Tibial artery (tissue), 4 donors: ENCODE results near the gene MARK4.
"Not testable (repeated sequence)": the region's sequence is repeated elsewhere in the genome, so short reads cannot be mapped to it uniquely, and the experiment has no call there.

ENCODE experiments used
- DNase-seq, 2 donors: peaks; one replicate each; pipeline ENCODE4 v3.0.0-alpha.2; 2019
- H3K27ac ChIP-seq, 2 donors: fragments of 200-600 bp; sonication (generic) in 1 of 2; 1 replicate in 1 of 2; 2 replicates in 1 of 2; pipeline ENCODE4 v1.5.1; 2018 to 2019; ENCODE audit warnings: mild to moderate bottlenecking in 1 of 2
- H3K27me3 ChIP-seq, 2 donors: fragments of 200-600 bp; sonication (generic) in 1 of 2; one replicate each; pipeline versions ENCODE4 v1.5.1 to v1.6.0; 2016 to 2019
- H3K36me3 ChIP-seq, 3 donors: fragments of 200-600 bp; sonication (generic) in 2 of 3; one replicate each; pipeline ENCODE4 v1.5.1; 2016 to 2019; ENCODE audit warnings: mild to moderate bottlenecking in 2 of 3
- H3K4me1 ChIP-seq, 4 donors: fragments of 200-600 bp; sonication (generic) in 2 of 4; 1 replicate in 3 of 4; 2 replicates in 1 of 4; pipeline ENCODE4 v1.5.1; 2016 to 2019
- H3K4me3 ChIP-seq, 2 donors: fragments of 200-600 bp; sonication (generic) in 1 of 2; 1 replicate in 1 of 2; 2 replicates in 1 of 2; pipeline ENCODE4 v1.5.1; 2018 to 2019; ENCODE audit warnings: mild to moderate bottlenecking in 2 of 2
- H3K9me3 ChIP-seq, 3 donors: fragments of 200-600 bp; sonication (generic) in 1 of 3; one replicate each; pipeline ENCODE4 v1.5.1; 2016 to 2019
- intact Hi-C: fragments of 100-400 bp; cut with DNase I; formaldehyde crosslinking; loops from one replicate; pipeline ENCODE4 v1.15.0; 2023; ENCODE audit warnings: low total_unique reads
- TF ChIP-seq, protein P1 (sequence below), 2 experiments: fragments of 200-600 bp in 1 of 2; fragments of 450-650 bp in 1 of 2; IDR thresholded peaks; one replicate each; pipeline ENCODE4 v1.5.1; 2017 to 2019; ENCODE audit warnings: antibody characterized with exemption in 2 of 2, mild to moderate bottlenecking in 1 of 2, moderate library complexity in 1 of 2

The MARK4 gene

DNA sequence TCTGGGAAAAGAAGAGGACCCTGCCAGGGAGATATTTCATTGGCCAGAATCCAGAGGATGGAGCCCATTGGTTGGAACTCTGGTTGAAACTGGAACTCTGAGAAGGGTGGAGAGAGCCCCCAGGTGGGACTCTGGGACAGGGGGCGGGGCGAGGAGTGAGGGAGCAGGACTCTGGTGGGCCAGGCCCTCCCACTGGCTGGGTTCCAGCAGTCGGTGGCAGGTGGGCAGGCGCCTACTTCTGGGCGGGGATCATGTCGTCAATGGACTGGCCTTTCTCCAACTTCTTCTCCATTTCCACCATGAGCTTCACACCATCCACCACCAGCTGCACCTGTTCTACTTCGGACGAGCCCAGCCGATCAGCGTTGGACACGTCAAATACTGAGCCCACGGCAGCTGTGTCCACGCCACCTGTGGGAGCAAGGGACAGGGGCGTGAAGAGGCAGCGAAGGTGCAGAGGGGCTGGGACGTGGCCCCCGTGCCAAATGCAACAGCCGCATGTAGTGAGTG is 55.5 kb downstream of the MARK4 start:
- Histone ChIP-seq H3K27me3 (peaks cover 0 to 8% of the 10 kb centered on the region in 2 donors), H3K9me3 (peaks cover 0 to 4% (median 0%) of the 10 kb centered on the region in 3 donors), H3K27ac (no peak overlapping the region), H3K4me3 (no peak overlapping the region), H3K36me3 (peaks cover 3 to 15% (median 13%) of the 10 kb centered on the region in 3 donors), H3K4me1 (no peaks in the 10 kb centered on the region)
- TF ChIP-seq, protein P1, sequence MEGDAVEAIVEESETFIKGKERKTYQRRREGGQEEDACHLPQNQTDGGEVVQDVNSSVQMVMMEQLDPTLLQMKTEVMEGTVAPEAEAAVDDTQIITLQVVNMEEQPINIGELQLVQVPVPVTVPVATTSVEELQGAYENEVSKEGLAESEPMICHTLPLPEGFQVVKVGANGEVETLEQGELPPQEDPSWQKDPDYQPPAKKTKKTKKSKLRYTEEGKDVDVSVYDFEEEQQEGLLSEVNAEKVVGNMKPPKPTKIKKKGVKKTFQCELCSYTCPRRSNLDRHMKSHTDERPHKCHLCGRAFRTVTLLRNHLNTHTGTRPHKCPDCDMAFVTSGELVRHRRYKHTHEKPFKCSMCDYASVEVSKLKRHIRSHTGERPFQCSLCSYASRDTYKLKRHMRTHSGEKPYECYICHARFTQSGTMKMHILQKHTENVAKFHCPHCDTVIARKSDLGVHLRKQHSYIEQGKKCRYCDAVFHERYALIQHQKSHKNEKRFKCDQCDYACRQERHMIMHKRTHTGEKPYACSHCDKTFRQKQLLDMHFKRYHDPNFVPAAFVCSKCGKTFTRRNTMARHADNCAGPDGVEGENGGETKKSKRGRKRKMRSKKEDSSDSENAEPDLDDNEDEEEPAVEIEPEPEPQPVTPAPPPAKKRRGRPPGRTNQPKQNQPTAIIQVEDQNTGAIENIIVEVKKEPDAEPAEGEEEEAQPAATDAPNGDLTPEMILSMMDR (IDR thresholded peaks at IDR 0.05), result no peak
- no peak for DNase-seq
- intact Hi-C loops, result no loop called here

DNA sequence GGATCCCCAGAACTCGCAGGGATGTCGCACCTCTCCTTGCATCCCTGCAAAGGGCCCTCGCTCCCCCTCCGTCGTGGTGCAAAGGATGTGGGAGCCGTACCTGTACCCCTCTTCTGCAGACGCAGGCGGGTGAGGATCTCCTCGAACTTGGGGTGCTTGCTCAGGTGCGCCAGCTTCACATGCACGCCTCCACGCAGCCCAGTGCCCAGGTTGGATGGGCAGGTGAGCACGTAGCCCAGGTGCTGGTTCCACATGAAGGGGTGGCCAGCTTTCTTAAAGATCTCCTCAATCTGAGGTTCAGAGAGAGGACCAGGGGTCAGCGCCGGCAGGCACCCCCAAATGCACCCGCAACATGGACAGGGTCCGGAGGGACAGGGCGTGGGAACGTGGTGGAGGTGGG is 56.3 kb downstream of the MARK4 start:
- intact Hi-C loops, result no loop called here
- no peak overlapping the region for H3K4me3 ChIP-seq
- H3K27me3 ChIP-seq, result peaks cover 0 to 14% of the 10 kb centered on the region in 2 donors
- H3K27ac ChIP-seq, result no peak overlapping the region
- H3K4me1 ChIP-seq, result no peaks in the 10 kb centered on the region
- H3K9me3 ChIP-seq, result peaks cover 0 to 4% (median 0%) of the 10 kb centered on the region in 3 donors
- TF ChIP-seq, protein P1 (IDR thresholded peaks at IDR 0.05), result no peak
- no peak for DNase-seq
- H3K36me3 ChIP-seq, result peaks cover 3 to 7% (median 7%) of the 10 kb centered on the region in 3 donors

DNA sequence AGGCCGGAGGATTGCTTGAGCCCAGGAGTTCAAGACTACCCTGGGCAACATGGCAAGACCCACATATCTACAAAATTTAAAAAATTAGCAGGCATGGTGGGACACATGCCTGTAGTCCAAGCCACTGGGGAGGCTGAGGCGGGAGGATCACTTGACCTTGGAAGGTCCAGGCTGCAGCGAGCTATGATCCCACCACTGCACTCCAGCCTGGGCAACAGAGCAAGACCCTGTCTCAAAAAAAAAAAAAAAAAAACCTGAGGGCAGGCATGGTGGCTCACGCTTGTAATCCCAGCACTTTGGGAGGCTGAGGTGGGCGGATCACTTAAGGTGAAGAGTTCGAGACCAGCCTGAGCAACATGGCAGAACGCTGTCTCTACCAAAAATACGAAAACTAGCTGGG is 58.3 kb downstream of the MARK4 start:
- intact Hi-C loops, H3K4me3 ChIP-seq, H3K4me1 ChIP-seq, H3K36me3 ChIP-seq, DNase-seq, H3K9me3 ChIP-seq, H3K27ac ChIP-seq: not testable (repeated sequence)
- H3K27me3 ChIP-seq, result peaks cover 0 to 19% of the 10 kb centered on the region in 2 donors

DNA sequence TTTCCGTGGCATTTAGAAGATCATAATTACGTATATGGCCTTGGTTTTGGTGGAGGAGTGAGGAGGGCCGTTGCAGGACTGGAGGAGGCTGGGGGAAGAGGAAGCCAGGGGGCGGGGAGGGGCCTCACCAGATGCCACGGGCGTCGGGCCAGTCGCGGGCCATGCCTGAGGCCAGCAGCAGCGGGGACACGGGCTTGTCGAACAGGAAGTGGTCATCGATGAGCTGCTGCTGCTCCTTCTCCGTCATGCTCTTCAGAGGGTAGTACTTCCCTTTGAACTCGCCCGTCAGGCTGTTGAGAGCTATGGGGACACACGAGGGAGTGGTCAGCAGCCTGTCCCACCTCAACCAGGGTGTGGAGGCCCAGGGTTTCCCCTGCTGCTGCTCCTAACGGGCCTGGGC is 60.5 kb downstream of the MARK4 start:
- no peaks in the 10 kb centered on the region for H3K4me1 ChIP-seq
- TF ChIP-seq, protein P1 (IDR thresholded peaks at IDR 0.05), result no peak

DNA sequence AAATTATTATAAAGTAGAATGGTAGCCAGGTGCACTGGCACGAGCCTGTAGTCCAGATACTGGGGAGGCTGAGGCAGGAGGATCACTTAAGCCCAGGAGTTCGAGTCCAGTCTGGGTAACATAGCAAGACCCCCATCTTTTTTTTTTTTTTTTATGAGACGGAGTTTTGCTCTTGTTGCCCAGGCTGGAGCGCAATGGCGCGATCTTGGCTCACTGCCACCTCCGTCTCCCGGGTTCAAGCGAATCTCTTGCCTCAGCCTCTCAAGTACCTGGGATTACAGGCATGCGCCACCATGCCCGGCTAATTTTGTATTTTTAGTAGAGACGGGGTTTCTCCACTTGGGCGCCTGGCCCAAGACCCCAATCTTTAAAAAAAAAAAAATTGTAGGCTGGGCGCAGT is 61.2 kb downstream of the MARK4 start:
- intact Hi-C loops, H3K4me1 ChIP-seq, H3K27ac ChIP-seq, DNase-seq, H3K9me3 ChIP-seq, H3K36me3 ChIP-seq, H3K4me3 ChIP-seq: not testable (repeated sequence)
- peaks cover 0 to 31% of the 10 kb centered on the region in 2 donors for H3K27me3 ChIP-seq

More for the DNA sequence above, 60.5 kb downstream of the MARK4 start:
- no peaks in the 10 kb centered on the region for H3K9me3 ChIP-seq
- DNase-seq, result no peak
- intact Hi-C loops, result no loop called here
- no peak overlapping the region for H3K27ac ChIP-seq
- H3K36me3 ChIP-seq, result no peaks in the 10 kb centered on the region
- no peak overlapping the region for H3K4me3 ChIP-seq
- H3K27me3 ChIP-seq, result peaks cover 0 to 31% of the 10 kb centered on the region in 2 donors

DNA sequence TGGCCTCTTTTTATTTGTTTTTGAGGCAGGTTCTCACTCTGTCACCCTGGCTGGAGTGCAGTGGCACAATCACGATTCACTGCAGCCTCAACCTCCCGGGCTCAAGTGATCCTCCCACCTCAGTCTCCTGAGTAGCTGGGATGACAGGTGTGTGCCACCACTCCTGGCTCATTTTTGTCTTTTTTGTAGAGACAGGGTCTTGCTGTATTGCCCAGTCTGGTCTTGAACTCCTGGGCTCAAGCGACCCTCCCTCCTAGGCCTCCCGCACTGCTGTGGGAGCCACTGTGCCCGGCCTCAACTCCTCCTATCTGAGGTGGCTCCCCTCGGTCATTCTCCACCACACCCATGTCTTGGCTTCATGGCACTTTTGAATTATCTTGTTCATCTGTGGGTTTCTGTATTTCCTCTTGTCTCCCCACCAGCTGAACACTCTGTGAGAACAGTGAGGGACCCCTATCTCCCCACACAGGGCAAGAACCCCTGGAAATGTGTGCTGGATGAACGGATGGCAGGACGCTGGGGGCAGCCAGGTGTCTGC is 63.7 kb downstream of the MARK4 start:
- Histone ChIP-seq H3K36me3 (no peaks in the 10 kb centered on the region), H3K4me1 (no peaks in the 10 kb centered on the region), H3K27me3 (peaks cover 0 to 45% of the 10 kb centered on the region in 2 donors), H3K9me3 (no peaks in the 10 kb centered on the region), H3K27ac (no peak overlapping the region), H3K4me3 (no peak overlapping the region)
- intact Hi-C loops, result no loop called here
- no peak for DNase-seq
- TF ChIP-seq, protein P1 (IDR thresholded peaks at IDR 0.05), result no peak

DNA sequence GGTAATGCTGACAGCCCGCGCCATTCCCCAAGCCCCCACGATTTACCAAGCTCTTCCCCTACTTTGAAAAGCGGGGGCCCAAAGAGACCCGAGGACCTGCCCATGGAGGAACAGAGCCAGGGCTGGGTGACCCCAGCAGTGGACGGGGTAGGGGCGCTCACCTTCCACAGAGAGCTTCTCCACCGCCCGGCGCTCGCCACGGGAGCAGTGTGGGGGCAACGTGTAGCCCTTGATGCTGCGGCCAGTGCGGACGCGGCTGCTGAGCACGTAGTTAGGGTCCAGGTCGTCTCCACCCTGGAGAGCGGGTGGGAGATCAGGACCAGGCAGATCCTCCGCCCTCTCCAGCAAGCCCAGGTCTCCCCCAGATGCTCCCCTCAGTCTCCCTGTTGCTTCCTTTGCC is 64.2 kb downstream of the MARK4 start:
- no peaks in the 10 kb centered on the region for H3K4me1 ChIP-seq
- no peak overlapping the region for H3K27ac ChIP-seq
- no peaks in the 10 kb centered on the region for H3K36me3 ChIP-seq
- no peak for DNase-seq
- H3K4me3 ChIP-seq, result no peak overlapping the region
- intact Hi-C loops, result no loop called here
- TF ChIP-seq, protein P1 (IDR thresholded peaks at IDR 0.05), result no peak
- H3K9me3 ChIP-seq, result no peaks in the 10 kb centered on the region
- peaks cover 0 to 45% of the 10 kb centered on the region in 2 donors for H3K27me3 ChIP-seq
